ENCODE measurements around the gene CYP17A1.
"Not testable (repeated sequence)": the region's sequence is repeated elsewhere in the genome, so short reads cannot be mapped to it uniquely, and the experiment has no call there.

Gene CYP17A1

DNA sequence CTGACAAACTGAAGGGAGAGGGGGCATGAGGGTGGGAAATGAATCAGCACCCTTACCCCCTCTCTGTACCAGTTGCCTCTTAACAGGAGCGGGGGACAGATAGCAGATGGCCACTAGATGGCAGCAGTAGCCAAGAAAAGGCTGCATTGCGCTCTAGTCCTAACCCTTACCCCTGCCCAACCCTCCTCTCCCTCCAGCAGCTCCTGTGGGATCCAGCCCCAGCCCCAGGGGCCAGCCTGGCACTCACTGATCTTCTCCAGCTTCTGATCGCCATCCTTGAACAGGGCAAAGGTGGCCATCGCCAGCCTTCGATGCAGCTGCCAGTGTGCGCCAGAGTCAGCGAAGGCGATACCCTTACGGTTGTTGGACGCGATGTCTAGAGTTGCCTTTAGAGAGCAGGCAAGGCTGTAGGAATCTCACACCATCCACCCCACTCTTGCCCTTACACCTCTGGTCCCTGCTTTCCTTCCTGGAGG is 2.2 kb downstream of the CYP17A1 start:
- peak; percentile 63 for DNase-seq (ENCODE audit: low read depth)

- DNase-seq (ENCODE audit: low read depth), result no peak
These were observed 3.1 kb downstream of the CYP17A1 start for GRCh38 chr10:102834143-102834542.

- no peak for DNase-seq (ENCODE audit: low read depth)
These were observed 4.2 kb downstream of the CYP17A1 start for GRCh38 chr10:102832987-102833386.

GRCh38 chr10:102832248-102832647 is 5.0 kb downstream of the CYP17A1 start:
- no peak for DNase-seq (ENCODE audit: low read depth)

- DNase-seq (ENCODE audit: low read depth), result no peak
These were observed 5.7 kb downstream of the CYP17A1 start for GRCh38 chr10:102831322-102832071.

GRCh38 chr10:102827597-102827975 is 9.6 kb downstream of the CYP17A1 start:
- DNase-seq (ENCODE audit: low read depth), result no peak

- no peak for DNase-seq (ENCODE audit: low read depth)
These were observed 10.9 kb downstream of the CYP17A1 start for GRCh38 chr10:102826148-102826796.

DNA sequence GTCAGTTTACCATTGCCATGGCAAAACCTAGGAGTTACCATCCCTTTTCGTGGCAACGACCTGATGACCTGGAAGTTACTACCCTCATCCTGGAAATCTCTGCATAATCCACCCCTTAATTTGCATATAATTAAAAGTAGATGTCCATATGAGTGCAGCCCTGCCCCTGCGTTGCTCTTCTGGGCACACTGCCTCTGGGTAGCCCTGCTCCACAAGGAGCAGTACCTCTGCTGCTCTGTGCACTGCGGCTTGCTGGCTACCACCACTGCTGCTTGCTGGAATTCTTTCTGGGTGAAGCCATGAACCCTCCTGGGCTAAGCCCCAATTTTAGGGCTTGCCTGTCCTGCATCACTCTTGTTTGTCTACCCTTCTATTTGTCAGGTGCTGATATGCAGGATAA is 12.5 kb downstream of the CYP17A1 start:
- DNase-seq (ENCODE audit: low read depth), result no peak

- no peak for DNase-seq (ENCODE audit: low read depth)
These were observed 15.0 kb downstream of the CYP17A1 start for GRCh38 chr10:102822222-102822621.

DNA sequence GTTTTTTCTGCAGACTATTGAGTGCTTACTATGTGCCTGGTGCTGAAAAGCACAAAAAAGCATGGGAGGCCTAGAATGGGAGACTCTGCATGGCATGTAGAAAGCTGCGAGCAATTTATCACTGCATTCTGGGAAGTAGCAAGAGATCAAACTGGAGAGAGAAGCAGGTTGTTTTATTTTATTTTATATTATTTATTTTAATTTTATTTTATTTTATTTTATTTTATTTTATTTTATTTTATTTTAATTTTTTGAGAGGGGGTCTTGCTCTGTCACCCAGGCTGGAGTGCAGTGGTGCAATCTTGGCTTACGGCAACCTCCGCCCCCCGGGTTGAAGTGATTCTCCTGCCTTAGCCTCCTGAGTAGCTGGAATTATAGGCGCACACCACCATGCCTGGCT is 17.2 kb downstream of the CYP17A1 start:
- not testable (repeated sequence) for DNase-seq (ENCODE audit: low read depth)

- DNase-seq (ENCODE audit: low read depth), result no peak
These were observed 18.2 kb downstream of the CYP17A1 start for GRCh38 chr10:102819054-102819453.

GRCh38 chr10:102817175-102817574 is 20.0 kb downstream of the CYP17A1 start:
- DNase-seq (ENCODE audit: low read depth), result no peak

DNA sequence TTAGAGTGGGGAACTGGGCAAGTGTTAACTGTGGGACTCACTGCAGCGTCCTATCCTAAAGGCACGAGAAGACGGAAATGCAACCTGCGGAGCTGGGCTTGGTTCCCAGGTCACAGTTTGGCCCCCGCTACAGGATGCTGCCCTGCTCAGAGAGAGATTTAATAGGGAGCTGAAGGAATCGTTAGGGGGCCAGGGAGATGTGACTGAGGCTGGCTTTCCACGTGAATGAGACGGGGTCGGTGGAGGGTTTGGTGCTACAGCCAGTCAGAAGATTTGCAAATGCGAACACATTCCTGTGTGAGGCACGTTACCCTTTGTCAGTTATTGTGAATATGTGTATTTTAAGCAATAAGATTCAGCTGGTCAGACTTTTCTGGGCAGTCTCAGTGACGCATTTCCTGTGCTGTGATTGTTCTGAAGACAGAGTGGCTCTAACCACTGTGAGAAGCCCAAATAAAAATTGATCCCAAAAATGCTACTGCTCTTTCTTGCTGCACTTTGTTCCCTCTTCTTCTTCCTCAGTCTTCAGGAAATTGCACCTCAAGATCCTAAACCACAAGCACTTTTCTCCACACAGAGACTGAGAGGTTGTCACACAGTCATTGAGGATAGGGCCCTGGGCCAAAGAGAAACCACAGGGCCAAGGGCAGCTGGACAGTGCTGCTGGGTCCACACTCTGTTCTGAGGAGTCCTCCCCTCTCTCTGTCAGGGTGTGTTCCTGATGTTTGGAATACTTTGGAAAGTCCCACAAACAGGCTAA is 21.2 kb downstream of the CYP17A1 start:
- no peak for DNase-seq (ENCODE audit: low read depth)

GRCh38 chr10:102814873-102815661 is 22.1 kb downstream of the CYP17A1 start:
- DNase-seq (ENCODE audit: low read depth), result no peak

DNA sequence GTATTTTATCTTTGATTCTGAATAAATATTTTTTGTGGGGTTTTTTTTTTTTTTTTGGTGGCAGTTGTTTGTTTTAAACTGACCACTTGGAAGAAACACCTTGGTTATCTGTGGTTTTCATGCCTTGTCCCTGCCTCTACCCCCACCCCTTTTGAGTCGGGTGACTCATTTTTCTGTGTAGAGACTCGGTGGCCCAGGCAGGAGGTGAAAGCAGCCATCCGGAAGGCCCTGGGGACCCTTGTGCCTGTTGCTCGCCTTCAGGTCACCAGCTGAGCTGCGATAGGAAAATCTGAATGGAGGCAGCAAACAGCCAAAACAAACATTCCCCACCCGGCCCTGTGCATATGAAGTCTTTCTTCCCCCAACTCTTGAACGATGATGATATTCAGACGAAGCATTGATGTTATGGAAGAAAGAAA is 22.8 kb downstream of the CYP17A1 start:
- no peak for DNase-seq (ENCODE audit: low read depth)

DNA sequence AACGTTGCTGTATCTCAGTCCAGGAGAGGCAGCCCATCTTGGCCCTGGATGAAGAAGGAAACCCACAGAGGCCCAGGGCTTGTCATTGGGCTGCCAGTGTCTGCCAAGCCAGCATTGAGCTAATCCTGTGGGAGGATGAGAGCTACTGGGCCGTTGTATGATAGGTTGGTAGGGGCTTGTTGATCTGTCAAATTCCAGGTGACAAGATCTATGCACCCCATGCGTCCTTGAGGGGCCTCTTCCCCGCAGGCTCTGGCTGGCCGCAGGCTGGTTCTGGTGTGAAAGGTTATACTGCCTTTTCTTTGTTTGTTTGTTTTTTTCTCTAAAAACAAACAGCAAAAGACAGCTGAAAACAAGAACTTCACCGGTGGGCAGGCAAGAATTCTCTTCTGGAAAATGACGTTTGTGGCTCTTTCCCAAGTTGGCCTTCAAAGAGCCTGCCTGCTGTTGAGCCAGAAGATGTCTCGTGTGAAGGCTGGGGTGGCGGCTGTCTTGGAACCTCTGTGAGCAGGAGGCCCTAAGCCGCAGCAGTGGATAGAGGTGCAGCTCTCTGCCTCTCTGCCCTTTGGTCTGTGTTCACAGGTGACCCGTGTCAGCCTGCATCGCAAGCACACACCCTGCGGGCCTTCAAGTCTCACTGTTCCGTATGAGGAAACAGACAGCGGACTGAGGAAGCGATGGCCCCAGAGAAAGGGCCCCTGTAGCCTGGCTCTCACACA is 23.3 kb downstream of the CYP17A1 start:
- no peak for DNase-seq (ENCODE audit: low read depth)

DNA sequence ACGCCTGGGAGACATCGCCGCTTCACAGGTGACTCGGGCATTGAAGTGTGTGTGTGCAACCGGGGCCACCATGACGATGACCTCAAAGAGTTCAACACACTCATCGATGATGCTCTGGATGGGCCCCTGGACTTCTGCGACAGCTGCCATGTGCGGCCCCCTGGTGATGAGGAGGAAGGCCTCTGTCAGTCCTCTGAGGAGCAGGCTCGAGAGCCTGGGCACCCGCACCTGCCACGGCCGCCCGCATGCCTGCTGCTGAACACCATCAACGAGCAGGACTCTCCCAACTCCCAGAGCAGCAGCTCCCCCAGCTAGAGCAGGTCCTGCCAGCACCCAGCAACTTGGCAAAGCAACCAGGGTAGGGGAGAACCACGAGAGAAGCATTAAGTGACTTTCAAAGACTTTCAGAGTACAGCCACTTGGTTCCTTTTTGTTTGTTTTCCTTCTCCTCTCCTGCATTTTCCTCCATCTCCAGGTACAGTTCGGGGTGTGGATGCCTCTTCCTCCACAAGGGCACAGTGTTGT is 24.1 kb downstream of the CYP17A1 start:
- no peak for DNase-seq (ENCODE audit: low read depth)

DNA sequence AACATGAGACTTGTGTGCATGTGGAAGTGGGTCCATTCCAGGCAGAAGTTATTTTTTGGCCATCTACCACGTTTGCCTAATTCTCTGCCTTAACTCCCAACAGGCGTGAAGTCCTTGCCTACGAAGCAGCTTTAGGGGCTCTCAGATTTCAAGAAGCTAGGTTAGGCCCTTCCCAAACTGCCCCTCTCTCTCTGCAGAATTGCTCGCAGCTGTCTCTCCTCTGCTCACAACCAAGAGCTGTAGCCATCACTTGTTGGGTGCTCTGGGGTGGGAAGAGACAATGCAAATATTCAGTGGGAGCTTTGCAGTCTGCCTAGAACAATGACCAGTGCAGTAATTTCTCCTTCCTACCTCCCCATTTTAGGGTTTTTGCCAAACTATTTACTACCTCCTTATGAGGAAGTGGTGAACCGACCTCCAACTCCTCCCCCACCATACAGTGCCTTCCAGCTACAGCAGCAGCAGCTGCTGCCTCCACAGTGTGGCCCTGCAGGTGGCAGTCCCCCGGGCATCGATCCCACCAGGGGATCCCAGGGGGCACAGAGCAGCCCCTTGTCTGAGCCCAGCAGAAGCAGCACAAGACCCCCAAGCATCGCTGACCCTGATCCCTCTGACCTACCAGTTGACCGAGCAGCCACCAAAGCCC is 24.9 kb downstream of the CYP17A1 start:
- no peak for DNase-seq (ENCODE audit: low read depth)

GRCh38 chr10:102811346-102811745 is 25.9 kb downstream of the CYP17A1 start:
- no peak for DNase-seq (ENCODE audit: low read depth)

DNA sequence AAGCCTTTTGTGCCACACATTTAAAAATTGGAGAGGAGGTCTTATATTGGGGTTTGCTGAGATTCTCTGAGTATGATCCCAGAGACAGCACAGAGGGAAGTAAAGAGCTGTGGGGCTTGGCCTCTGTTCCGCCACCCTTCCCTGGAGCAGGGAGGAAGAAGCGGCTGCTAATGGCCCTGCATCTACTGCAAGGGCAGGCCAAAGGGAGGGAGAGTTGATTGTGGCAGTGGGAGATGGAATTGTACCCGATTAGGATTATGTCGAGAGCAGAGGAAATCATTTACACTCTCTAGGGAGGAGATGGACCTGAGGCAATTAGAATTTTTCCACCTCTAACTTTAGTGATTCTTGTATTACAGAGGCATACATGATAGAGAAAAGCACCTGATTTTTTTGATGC is 28.8 kb downstream of the CYP17A1 start:
- no peak for DNase-seq (ENCODE audit: low read depth)

All from stimulated activated CD8-positive, alpha-beta memory T cell treated with anti-CD3 and anti-CD28 coated beads, Interleukin-15, amount 100 ng/mL, for 1 hour (primary cell).